K562 (cell line): Measurements from ENCODE around the gene ITPR3. TPM values are rescaled to one million over a fixed set of nuclear protein-coding genes. Genes with fewer than 3 reads are reported as not detected.

Source experiments
- ATAC-seq: fragments of 200-7000 bp; cut with Tn5 transposase; 3 replicates; pipeline ENCODE4 v1.9.1; 2020; ENCODE audit warnings: moderate library complexity
- BruUV-seq: library from RNA; stranded (reverse); fragments of 400-500 nt; replicated peaks from 2 replicates; lab custom pipeline; 2021; lab: Mats Ljungman, UMichigan
- CTCF ChIA-PET: fragments of 300-600 bp; formaldehyde crosslinking; extraction: SDS; loops from one replicate; lab custom pipeline; 2021; ENCODE audit warnings: low intra/inter-chr PET ratio; lab: Yijun Ruan, JAX
- POLR2A ChIA-PET: fragments of 300-600, 350-650 bp; sonication (Branson Sonifier 250); formaldehyde crosslinking; extraction: SDS; loops from one replicate; lab custom pipeline; 2021; ENCODE audit warnings: antibody characterized with exemption, inconsistent platforms; lab: Yijun Ruan, JAX
- DNase-seq, 4 experiments: peaks; one replicate each; pipeline versions ENCODE4 v3.0.0 to v3.0.0-alpha.2; 2011 to 2018; ENCODE audit warnings: low spot score in 3 of 4, mixed read lengths in 3 of 4; ENCODE audit errors: extremely low read depth in 1 of 4
- FAIRE-seq: peaks from 2 replicates; lab custom pipeline; 2011; peaks lifted over from hg19 to GRCh38; lab: Jason Lieb, UNC
- H2AFZ ChIP-seq: 2 replicates; pipeline ENCODE4 v1.6.0; 2011; ENCODE audit warnings: low read depth, low read length, control low read depth, inconsistent platforms
- H3K27ac ChIP-seq: fragments of 200-600 bp; 3 replicates; pipeline ENCODE4 v1.8.0; 2011; ENCODE audit warnings: low read depth, mild to moderate bottlenecking, control low read depth, inconsistent platforms, low read length, moderate library complexity, mixed read lengths; ENCODE audit errors: extremely low read depth
- H3K27me3 ChIP-seq, 2 experiments: fragments of 300-600 bp in 1 of 2; 2 replicates in 1 of 2; 3 replicates in 1 of 2; pipeline versions ENCODE4 v1.6.0 to v1.8.0; 2011; ENCODE audit warnings: inconsistent platforms in 2 of 2, low read length in 2 of 2, mild to moderate bottlenecking in 1 of 2, mixed read lengths in 1 of 2, moderate library complexity in 1 of 2; ENCODE audit not compliant: control insufficient read depth in 2 of 2, insufficient read depth in 2 of 2
- H3K36me3 ChIP-seq: fragments of 300-600 bp; 3 replicates; pipeline ENCODE4 v1.8.0; 2011; ENCODE audit warnings: mild to moderate bottlenecking, low read length, inconsistent platforms; ENCODE audit not compliant: control insufficient read depth, insufficient read depth
- H3K4me1 ChIP-seq, 2 experiments: fragments of 200-600 bp in 1 of 2; replicated peaks in 1 of 2; 2 replicates in 1 of 2; 3 replicates in 1 of 2; pipeline versions ENCODE4 v1.5.1 to v1.8.0; 2011; ENCODE audit warnings: inconsistent platforms in 2 of 2, low read length in 2 of 2, mild to moderate bottlenecking in 1 of 2, mixed read lengths in 1 of 2, moderate library complexity in 1 of 2; ENCODE audit not compliant: control insufficient read depth in 2 of 2, insufficient read depth in 2 of 2
- H3K4me2 ChIP-seq: 2 replicates; pipeline ENCODE4 v1.6.1; 2011; ENCODE audit warnings: low read length, control low read depth, inconsistent platforms, mixed read lengths; ENCODE audit not compliant: insufficient read depth
- H3K4me3 ChIP-seq: fragments of 200-600 bp; sonication (generic), shearing (Covaris generic); 2 replicates; pipeline ENCODE4 v1.5.1; 2016; ENCODE audit warnings: control low read depth, inconsistent platforms
- H3K79me2 ChIP-seq: fragments of 200-600 bp; 3 replicates; pipeline ENCODE4 v1.8.0; 2011; ENCODE audit warnings: low read length, inconsistent platforms; ENCODE audit not compliant: control insufficient read depth, insufficient read depth
- H3K9ac ChIP-seq, 2 experiments: 2 replicates each; pipeline versions ENCODE4 v1.6.0 to v1.6.1; 2011; ENCODE audit warnings: low read depth in 2 of 2, low read length in 2 of 2, control low read depth in 1 of 2, inconsistent platforms in 1 of 2, mild to moderate bottlenecking in 1 of 2, mixed read lengths in 1 of 2; ENCODE audit not compliant: insufficient read depth in 1 of 2
- H3K9me1 ChIP-seq: one replicate; pipeline ENCODE4 v1.6.0; 2011; ENCODE audit warnings: inconsistent platforms, mild to moderate bottlenecking, low read length, moderate library complexity; ENCODE audit not compliant: control insufficient read depth, insufficient read depth
- H3K9me3 ChIP-seq: replicated peaks from 2 replicates; pipeline ENCODE4 v1.5.1; 2011; ENCODE audit warnings: low read depth, low read length, inconsistent platforms; ENCODE audit not compliant: control insufficient read depth, insufficient read depth
- H4K20me1 ChIP-seq: replicated peaks from 2 replicates; pipeline ENCODE4 v1.6.1; 2011; ENCODE audit warnings: low read length, inconsistent platforms, mixed read lengths; ENCODE audit not compliant: control insufficient read depth, insufficient read depth
- BHLHE40 ChIP-seq: IDR thresholded peaks from 2 replicates; pipeline ENCODE4 v1.6.1; 2011; ENCODE audit warnings: low read length, improper control_type of control experiment
- EZH2 ChIP-seq: IDR thresholded peaks from 2 replicates; pipeline ENCODE4 v1.6.1; 2012; ENCODE audit warnings: low read depth, mild to moderate bottlenecking, inconsistent platforms, low read length, borderline replicate concordance
- HOXB6 ChIP-seq: fragments of 250-450 bp; sonication (Bioruptor Pico); IDR thresholded peaks from 2 replicates; pipeline ENCODE4 v1.5.1; 2022; ENCODE audit warnings: mild to moderate bottlenecking, borderline replicate concordance
- KAT2B ChIP-seq: IDR thresholded peaks from one replicate; pipeline ENCODE4 v1.6.1; 2012; ENCODE audit warnings: low read depth, mild to moderate bottlenecking, control low read depth, inconsistent platforms, low read length, moderate library complexity
- POLR2G ChIP-seq: fragments of 200-400 bp; formaldehyde crosslinking; IDR thresholded peaks from 2 replicates; pipeline ENCODE4 v1.6.1; 2017; ENCODE audit warnings: low read depth, mild to moderate bottlenecking, antibody characterized with exemption, low read length, moderate library complexity
- RCOR1 ChIP-seq, 2 experiments: IDR thresholded peaks; 2 replicates each; pipeline ENCODE4 v1.6.1; 2012; ENCODE audit warnings: low read depth in 2 of 2, low read length in 2 of 2, borderline replicate concordance in 1 of 2, improper control_type of control experiment in 1 of 2
- SOX6 ChIP-seq: fragments of 450-650 bp; IDR thresholded peaks from 2 replicates; pipeline ENCODE4 v1.6.1; 2014; ENCODE audit warnings: mild to moderate bottlenecking
- ZBTB11 ChIP-seq, 3 experiments: fragments of 200-800 bp in 1 of 3; fragments of 250-450 bp in 1 of 3; fragments of 450-650 bp in 1 of 3; sonication (Bioruptor Pico) in 1 of 3; sonication (Bioruptor generic) in 1 of 3; formaldehyde crosslinking in 1 of 3; IDR thresholded peaks; 2 replicates each; pipeline versions ENCODE4 v1.6.1 to v1.8.0; 2016 to 2022; ENCODE audit warnings: mild to moderate bottlenecking in 2 of 3, missing genetic modification characterization in 2 of 3, missing compliant biosample characterization in 1 of 3, moderate library complexity in 1 of 3
- ZBTB33 ChIP-seq: sonication (generic); formaldehyde crosslinking; IDR thresholded peaks from 2 replicates; pipeline ENCODE4 v1.8.1; 2023; ENCODE audit warnings: mild to moderate bottlenecking, missing genetic modification reagents
- ZKSCAN1 ChIP-seq: fragments of 150-350 bp; IDR thresholded peaks from 2 replicates; pipeline ENCODE4 v1.6.1; 2016; ENCODE audit warnings: low read depth, low read length
- ZNF121 ChIP-seq: sonication (generic); formaldehyde crosslinking; conservative IDR thresholded peaks from 2 replicates; pipeline ENCODE4 v1.8.0; 2022; ENCODE audit warnings: missing genetic modification reagents
- WGBS: fragments of 100-300 bp; shearing (Covaris generic); methylation state at CpG from one replicate; pipeline ENCODE4 v1.1.6; 2016; ENCODE audit warnings: low coverage, mixed read lengths; ENCODE audit not compliant: insufficient coverage; ENCODE audit errors: missing lambda C conversion rate; 5-methylcytosine and 5-hydroxymethylcytosine counted together
- in situ Hi-C: fragments of 300-500 bp; cut with MboI; formaldehyde crosslinking; loops from 4 replicates; pipeline ENCODE4 v1.15.0; 2018; ENCODE audit warnings: inconsistent platforms, mixed read lengths
- intact Hi-C: fragments of 100-400 bp; cut with micrococcal nuclease; formaldehyde crosslinking; loops from 2 replicates; pipeline ENCODE4 v1.14.2; 2022
- polyA plus RNA-seq, 8 experiments: library from polyadenylated mRNA; depleted of rRNA in 4 of 8; stranded (reverse) in 5 of 8; unstranded in 3 of 8; fragments of >200 nt; fragmentation: Nextera tagmentation in 2 of 8; fragmentation: Illumina TruSeq in 1 of 8; extraction: Ambion mirVana in 2 of 8; extraction: Trizol in 1 of 8; gene quantifications; 2 replicates each; pipeline versions ENCODE4 v1.2.1 to v1.2.3, GENCODE V29; 2011 to 2014; ENCODE audit warnings: inconsistent platforms in 1 of 8, missing spikeins in 1 of 8
- total RNA-seq, 7 experiments: library from RNA; depleted of rRNA in 6 of 7; stranded (reverse); fragments of >200 nt in 6 of 7; fragmentation: Illumina TruSeq in 2 of 7; extraction: Trizol in 2 of 7; gene quantifications; 2 replicates each; pipeline versions ENCODE4 v1.2.1 to v1.2.3, GENCODE V29; 2011 to 2021; ENCODE audit warnings: low replicate concordance in 1 of 7

Gene ITPR3
- total and polyA plus RNA-seq, 9 of the 15 experiments (the other 6 are each of a cell fraction or from before 2014, with no cell fraction given), result 0.39 to 35.7 (median 13.2) TPM

DNA sequence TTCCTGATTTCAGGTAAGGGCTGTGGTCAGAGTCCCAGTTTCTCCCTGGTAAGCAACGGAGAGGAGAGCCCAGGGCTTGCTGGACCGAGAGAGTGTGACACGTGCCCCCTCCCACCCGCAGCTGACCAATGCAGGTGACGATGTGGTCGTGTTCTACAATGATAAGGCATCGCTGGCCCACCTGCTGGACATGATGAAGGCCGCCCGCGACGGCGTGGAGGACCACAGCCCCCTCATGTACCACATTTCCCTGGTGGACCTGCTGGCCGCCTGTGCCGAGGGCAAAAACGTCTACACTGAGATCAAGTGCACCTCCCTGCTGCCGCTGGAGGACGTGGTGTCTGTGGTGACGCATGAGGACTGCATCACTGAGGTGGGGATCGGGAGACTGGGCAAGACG is 58.6 kb downstream of the ITPR3 start:
- no peak for FAIRE-seq
- Histone ChIP-seq H3K4me3 (no peak overlapping the region), H3K36me3 (peaks cover 90% of the 10 kb centered on the region; the same call in 2 of the 3 replicates), H3K9me3 (no peaks in the 10 kb centered on the region), H3K9ac (peak overlapping the region in 1 of 2 experiments; percentile 45; a peak in 2 of 4 replicates), H3K27me3 (no peaks in the 10 kb centered on the region), H3K4me1 (peaks cover 0 to 3% of the 10 kb centered on the region in 2 experiments; a peak in 1 of 5 replicates), H2AFZ (no peak overlapping the region), H4K20me1 (no peaks in the 10 kb centered on the region), H3K9me1 (no peaks in the 10 kb centered on the region), H3K4me2 (no peak overlapping the region), H3K79me2 (no peaks in the 10 kb centered on the region), H3K27ac (no peak overlapping the region)
- ChIA-PET CTCF (no interaction called here), POLR2A (interaction anchor here (0.6 kb wide), 2 partner anchors 439 to 568 kb away, joined by 4 read pairs; no protein-coding TSS in a partner anchor)
- 88% methylated on average over 19 of the region's 20 CpGs for WGBS
- DNase-seq, result no peak
- in situ Hi-C loops (no loop called here), intact Hi-C loops (no loop called here)
- no peak for ATAC-seq
- TF ChIP-seq ZBTB11 (CRISPR knock-in tag; IDR thresholded peaks at IDR 0.05), result no peak
- TF ChIP-seq ZKSCAN1, result no peak
- TF ChIP-seq ZBTB33, result 0 out of 2 replicates have a peak, but pooled peaks have one; percentile 18
- TF ChIP-seq EZH2, result no peak
- no peak for TF ChIP-seq SOX6
- TF ChIP-seq ZNF121 (CRISPR knock-in tag), result no peak
- no peak for TF ChIP-seq RCOR1 (IDR thresholded peaks at IDR 0.05; ENCODE audit: borderline replicate concordance in 1 of 2, low read depth in 2 of 2, low read length in 2 of 2)
- TF ChIP-seq BHLHE40, result no peak
- 0 out of 2 replicates have a peak, but pooled peaks have one; percentile 18 for TF ChIP-seq POLR2G
- no peak for TF ChIP-seq HOXB6
- no peak for TF ChIP-seq KAT2B
- BruUV-seq, result no TSS peak
